ENCODE results near the gene COL4A2.

The COL4A2 gene

DNA sequence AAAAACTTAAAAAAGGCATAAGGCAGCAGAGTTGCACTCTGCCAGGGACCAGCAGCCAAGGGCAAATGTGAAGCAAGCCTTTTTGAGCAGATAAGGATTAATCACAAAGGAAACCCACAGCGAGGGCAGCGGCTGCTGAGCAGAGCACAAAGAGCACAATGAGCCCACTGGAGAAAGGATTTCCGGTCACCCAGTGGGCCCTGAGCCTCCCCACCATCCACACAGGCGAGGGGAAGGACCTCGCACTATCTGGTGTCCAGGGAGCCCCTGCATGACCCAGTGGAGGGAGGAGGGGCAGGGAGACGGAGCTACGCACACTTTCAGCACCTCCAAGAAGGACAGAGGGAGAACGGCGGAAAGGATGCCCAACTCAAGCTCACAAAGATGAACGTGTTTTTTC lies 40.1 kb upstream of the COL4A2 start:
- TF ChIP-seq CTCF (IDR thresholded peaks at IDR 0.05): no peak

DNA sequence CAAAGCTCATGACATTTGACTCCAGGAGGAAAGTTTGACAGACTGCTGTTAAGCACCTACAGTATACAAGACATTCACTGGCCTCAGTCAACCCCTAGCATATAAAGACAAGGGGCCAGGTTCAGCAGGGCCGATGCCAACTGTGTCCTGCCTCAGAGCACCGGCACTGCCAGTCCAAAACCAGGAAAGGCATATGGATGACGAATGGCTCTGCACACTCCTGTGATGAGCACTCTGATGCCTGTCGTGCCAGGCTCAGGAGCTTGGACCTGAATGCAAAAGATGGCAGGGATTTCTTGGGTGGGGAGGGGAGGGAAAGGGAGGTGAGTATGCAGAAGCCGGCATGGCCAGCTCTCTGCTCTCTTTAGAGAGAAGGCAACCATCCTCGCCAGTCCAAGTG lies 39.0 kb upstream of the COL4A2 start:
- no peak for TF ChIP-seq CTCF (IDR thresholded peaks at IDR 0.05)

- no peak for TF ChIP-seq CTCF (IDR thresholded peaks at IDR 0.05)
Measured at GRCh38 chr13:110268576-110269185, 38.4 kb upstream of the COL4A2 start.

DNA sequence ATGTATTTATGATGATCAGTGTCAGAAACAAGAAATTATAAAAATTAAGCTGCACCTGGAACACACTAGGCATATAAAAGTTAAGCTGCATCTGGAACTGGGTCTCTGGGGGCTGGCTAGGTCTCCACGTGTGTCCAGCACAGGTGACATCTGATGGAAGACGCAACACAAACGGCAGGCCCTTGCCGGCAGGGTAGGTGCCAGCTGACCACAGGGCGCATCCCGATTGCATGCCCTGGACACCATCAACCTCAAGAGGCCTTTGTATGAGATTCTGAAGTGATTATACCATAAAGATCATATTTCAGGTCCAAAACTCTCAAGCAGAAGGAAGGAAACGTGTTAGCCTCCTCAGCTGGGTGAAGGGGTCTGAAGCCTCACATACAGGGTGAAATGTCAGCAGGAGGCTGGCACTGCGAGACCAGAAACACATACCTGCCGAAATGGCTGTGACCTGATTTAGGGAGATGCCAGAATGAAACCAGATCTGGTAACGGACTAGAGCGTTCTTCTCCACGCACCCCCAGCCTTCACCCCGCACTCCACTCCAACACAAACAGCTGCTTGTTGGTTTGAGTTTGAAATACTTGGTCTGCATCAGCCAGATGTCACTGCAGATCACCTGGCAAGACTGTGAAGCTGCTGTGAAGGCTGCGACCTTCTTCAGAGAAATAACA lies 37.4 kb upstream of the COL4A2 start:
- TF ChIP-seq CTCF (IDR thresholded peaks at IDR 0.05): no peak

DNA sequence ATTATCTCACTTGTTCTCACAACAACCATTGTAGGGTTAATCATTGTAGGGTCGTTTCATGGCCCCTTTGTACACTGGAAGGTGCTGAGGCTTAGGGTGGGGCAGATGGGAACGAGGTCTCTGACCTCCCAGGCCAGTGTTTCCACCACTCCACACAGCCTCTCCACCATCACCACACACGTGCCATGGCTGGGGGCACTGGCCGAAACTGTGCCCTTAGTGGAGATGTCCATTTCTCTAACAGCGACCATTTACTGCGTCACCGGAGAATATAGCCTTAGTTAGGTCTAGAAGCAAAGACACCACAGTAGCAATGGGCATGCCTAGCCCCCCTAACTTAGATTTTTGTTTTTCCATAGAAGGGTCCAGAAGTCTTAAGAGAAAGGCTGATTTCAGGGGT lies 36.6 kb upstream of the COL4A2 start:
- no peak for TF ChIP-seq CTCF (IDR thresholded peaks at IDR 0.05)

GRCh38 chr13:110271313-110271712 lies 35.8 kb upstream of the COL4A2 start:
- TF ChIP-seq CTCF (IDR thresholded peaks at IDR 0.05): no peak

DNA sequence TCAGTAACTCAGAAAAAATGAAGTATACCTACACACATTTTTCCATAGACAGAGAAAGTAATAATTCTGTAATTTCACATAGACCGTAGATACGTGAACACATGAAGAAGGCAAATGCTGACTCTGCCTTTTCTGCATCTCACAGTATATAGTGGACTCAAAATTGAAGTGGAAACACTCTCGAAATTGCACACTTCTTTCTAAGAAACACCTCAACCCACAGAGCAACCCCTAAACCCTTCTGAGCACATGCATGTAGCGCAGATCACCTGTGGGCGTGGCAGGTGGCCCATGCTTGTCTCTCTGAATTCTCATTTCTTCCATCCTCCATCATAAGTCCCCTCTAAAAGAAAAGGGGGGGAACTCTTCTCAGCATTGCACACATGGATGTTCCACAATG lies 34.9 kb upstream of the COL4A2 start:
- TF ChIP-seq CTCF (IDR thresholded peaks at IDR 0.05): no peak
